HG03565 (cell line): Measurements from ENCODE around the gene MEGF6.

Experiments
- ATAC-seq: cut with Tn5 transposase; IDR thresholded peaks from one replicate; pipeline ENCODE4 v1.9.1; 2021; ENCODE audit warnings: mild to moderate bottlenecking, moderate library complexity; ENCODE audit not compliant: unreplicated experiment

The MEGF6 gene

GRCh38 chr1:3522564-3523265 lies 88.6 kb downstream of the MEGF6 start:
- ATAC-seq = no peak

GRCh38 chr1:3522112-3522511 lies 89.2 kb downstream of the MEGF6 start:
- ATAC-seq = no peak

- no peak for ATAC-seq
Observed at GRCh38 chr1:3521426-3521825, 89.9 kb downstream of the MEGF6 start.

- no peak for ATAC-seq
Observed at GRCh38 chr1:3520419-3521378, 90.6 kb downstream of the MEGF6 start.

GRCh38 chr1:3519301-3519885 lies 91.9 kb downstream of the MEGF6 start:
- ATAC-seq = no peak

- ATAC-seq = no peak
Observed at GRCh38 chr1:3518756-3519155, 92.6 kb downstream of the MEGF6 start.

GRCh38 chr1:3518256-3518655 lies 93.1 kb downstream of the MEGF6 start:
- no peak for ATAC-seq

- ATAC-seq = no peak
Observed at GRCh38 chr1:3516911-3517675, 94.2 kb downstream of the MEGF6 start.

- ATAC-seq = no peak
Observed at GRCh38 chr1:3516481-3516869, 94.8 kb downstream of the MEGF6 start.

- no peak for ATAC-seq
Observed at GRCh38 chr1:3515774-3516480, 95.4 kb downstream of the MEGF6 start.

- ATAC-seq = no peak
Observed at GRCh38 chr1:3515272-3515671, 96.0 kb downstream of the MEGF6 start.

- ATAC-seq = no peak
Observed at GRCh38 chr1:3514404-3514803, 96.9 kb downstream of the MEGF6 start.

GRCh38 chr1:3511856-3512255 lies 99.5 kb downstream of the MEGF6 start:
- no peak for ATAC-seq

- ATAC-seq = no peak
Observed at GRCh38 chr1:3511306-3511705, 100.0 kb downstream of the MEGF6 start.

GRCh38 chr1:3510956-3511250 lies 100.4 kb downstream of the MEGF6 start:
- ATAC-seq = no peak

GRCh38 chr1:3510136-3510955 lies 101.0 kb downstream of the MEGF6 start:
- no peak for ATAC-seq

- no peak for ATAC-seq
Observed at GRCh38 chr1:3509721-3510120, 101.6 kb downstream of the MEGF6 start.

- no peak for ATAC-seq
Observed at GRCh38 chr1:3508757-3509415, 102.4 kb downstream of the MEGF6 start.

GRCh38 chr1:3507636-3508275 lies 103.6 kb downstream of the MEGF6 start:
- ATAC-seq = no peak
